Measurements from ENCODE around the gene HS6ST1. TPM values are rescaled to one million over a fixed set of nuclear protein-coding genes. Genes with fewer than 3 reads are reported as not detected.
A peak's percentile ranks its signal among the peaks of the same experiment; 100 is the strongest.

Gene HS6ST1
- total and polyA plus RNA-seq, 3 donors from 2014 or later, result 58.7 to 203 (median 143) TPM

GRCh38 chr2:128357506-128358370 lies 39.1 kb upstream of the HS6ST1 start:
- no peak for TF ChIP-seq POLR2A (IDR thresholded peaks at IDR 0.05)
- TF ChIP-seq CTCF (IDR thresholded peaks at IDR 0.05), result no peak
- peak; percentile 9 for DNase-seq
- Histone ChIP-seq H3K36me3 (ENCODE audit: low read depth, missing control alignments) (no peaks in the 10 kb centered on the region), H3K27ac (no peak overlapping the region), H3K27me3 (no peaks in the 10 kb centered on the region), H3K4me3 (no peak overlapping the region), H3K4me1 (peaks cover 10% of the 10 kb centered on the region), H3K9me3 (no peaks in the 10 kb centered on the region)
- WGBS, 2 donors, result 88 to 93% methylated on average over 12 of the region's 12 CpGs
- intact Hi-C loops (cut with DNase I; ENCODE audit: low total_unique reads), result no loop called here

- Histone ChIP-seq H3K9me3 (no peaks in the 10 kb centered on the region), H3K4me3 (no peak overlapping the region), H3K27ac (no peak overlapping the region), H3K36me3 (ENCODE audit: low read depth, missing control alignments) (no peaks in the 10 kb centered on the region), H3K27me3 (no peaks in the 10 kb centered on the region), H3K4me1 (no peaks in the 10 kb centered on the region)
- DNase-seq, result no peak
- TF ChIP-seq CTCF (IDR thresholded peaks at IDR 0.05) (no peak), POLR2A (IDR thresholded peaks at IDR 0.05) (no peak)
- intact Hi-C loops (cut with DNase I; ENCODE audit: low total_unique reads), result no loop called here
- WGBS, 2 donors, result 96 to 97% methylated on average over 2 of the region's 2 CpGs
Observed at GRCh38 chr2:128356127-128356526, 37.5 kb upstream of the HS6ST1 start.

- Histone ChIP-seq H3K9me3 (no peaks in the 10 kb centered on the region), H3K27ac (no peak overlapping the region), H3K36me3 (ENCODE audit: low read depth, missing control alignments) (no peaks in the 10 kb centered on the region), H3K4me3 (no peak overlapping the region), H3K4me1 (no peaks in the 10 kb centered on the region), H3K27me3 (no peaks in the 10 kb centered on the region)
- DNase-seq, result peak; percentile 12
- intact Hi-C loops (cut with DNase I; ENCODE audit: low total_unique reads), result no loop called here
- 80 to 89% methylated on average over 6 of the region's 6 CpGs for WGBS, 2 donors
- TF ChIP-seq POLR2A (IDR thresholded peaks at IDR 0.05), result no peak
- TF ChIP-seq CTCF (IDR thresholded peaks at IDR 0.05), result no peak
Observed at GRCh38 chr2:128354726-128355470, 36.2 kb upstream of the HS6ST1 start.

GRCh38 chr2:128354161-128354560 lies 35.5 kb upstream of the HS6ST1 start:
- TF ChIP-seq CTCF (IDR thresholded peaks at IDR 0.05), result no peak
- TF ChIP-seq POLR2A (IDR thresholded peaks at IDR 0.05), result no peak
- Histone ChIP-seq H3K27ac (no peak overlapping the region), H3K4me3 (no peak overlapping the region), H3K4me1 (peaks cover 5% of the 10 kb centered on the region), H3K27me3 (no peaks in the 10 kb centered on the region), H3K36me3 (ENCODE audit: low read depth, missing control alignments) (no peaks in the 10 kb centered on the region), H3K9me3 (no peaks in the 10 kb centered on the region)
- DNase-seq, result peak; percentile 1
- intact Hi-C loops (cut with DNase I; ENCODE audit: low total_unique reads), result no loop called here
- 93 to 100% methylated on average over 3 to 5 of the region's 5 CpGs for WGBS, 2 donors

All from testis (tissue), 3 donors.